Mesothelial cell of epicardium (in vitro differentiated cells): Measurements from ENCODE around the gene TAL2. TPM values are rescaled to one million over a fixed set of nuclear protein-coding genes. Genes with fewer than 3 reads are reported as not detected.

Experiments
- DNase-seq, 2 experiments: peaks; one replicate each; pipeline ENCODE4 v3.0.0; 2021; ENCODE audit warnings: low spot score in 2 of 2; ENCODE audit not compliant: unreplicated experiment in 2 of 2
- H3K27ac Mint-ChIP-seq: 2 replicates; pipeline ENCODE4 v1.8.0; 2021; ENCODE audit warnings: mixed read lengths
- H3K27me3 Mint-ChIP-seq: 2 replicates; pipeline ENCODE4 v1.8.0; 2021; ENCODE audit warnings: low read depth, mixed read lengths
- H3K36me3 Mint-ChIP-seq: 2 replicates; pipeline ENCODE4 v1.8.0; 2021; ENCODE audit warnings: mixed read lengths
- H3K4me1 Mint-ChIP-seq: 2 replicates; pipeline ENCODE4 v1.8.0; 2021; ENCODE audit warnings: mixed read lengths
- H3K4me3 Mint-ChIP-seq: 2 replicates; pipeline ENCODE4 v1.8.0; 2021; ENCODE audit warnings: mild to moderate bottlenecking, moderate library complexity, mixed read lengths
- H3K9me3 Mint-ChIP-seq: 2 replicates; pipeline ENCODE4 v1.8.0; 2021; ENCODE audit warnings: mixed read lengths
- CTCF ChIP-seq: fragments of 200-600 bp; sonication (generic); IDR thresholded peaks from one replicate; pipeline ENCODE4 v1.5.0; 2021; ENCODE audit warnings: antibody characterized with exemption; ENCODE audit not compliant: unreplicated experiment
- total RNA-seq: library from RNA; stranded (reverse); gene quantifications from 3 replicates; pipeline ENCODE4 v1.2.1, GENCODE V29; 2021

The TAL2 gene
- total RNA-seq, 1 donor from 2014 or later = 0.47 TPM

DNA sequence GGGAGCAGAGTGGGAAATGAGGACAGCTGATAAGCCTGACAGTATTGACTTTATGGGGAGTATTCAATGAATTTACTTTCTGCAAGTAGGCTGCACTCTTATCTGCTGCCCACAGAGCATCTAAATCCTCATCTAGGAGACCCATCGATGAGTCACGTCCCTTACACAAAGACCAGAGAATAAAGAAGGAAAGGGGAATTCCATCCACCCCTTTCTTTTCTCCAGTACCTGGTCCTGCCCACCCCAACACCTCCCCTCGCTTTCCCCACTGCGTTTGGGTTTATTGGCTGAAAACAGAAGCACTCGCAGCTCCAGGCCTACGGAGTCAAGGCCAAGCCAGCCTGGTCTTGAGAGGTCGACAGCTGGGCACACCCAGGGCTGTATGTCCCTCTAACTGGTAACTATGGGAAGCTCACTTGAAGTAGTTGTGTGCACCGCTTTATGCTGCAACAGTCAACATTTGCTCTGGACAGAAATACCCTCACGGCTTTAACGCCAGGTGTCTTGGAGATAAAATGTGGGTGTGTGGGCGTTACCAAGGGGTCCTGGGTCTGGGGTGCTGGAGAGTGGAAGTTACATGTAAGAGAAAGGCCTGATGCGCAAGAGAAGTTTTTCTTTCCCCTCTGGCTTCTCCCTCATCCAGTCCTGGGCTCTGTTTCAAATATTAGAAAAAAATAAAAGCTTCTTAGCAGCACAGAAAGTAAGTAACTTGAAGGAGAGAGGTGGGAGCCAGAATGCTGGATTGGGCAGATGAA lies 14.5 kb upstream of the TAL2 start:
- no peak overlapping the region for H3K4me3 Mint-ChIP-seq
- no peak for DNase-seq
- no peak overlapping the region for H3K27ac Mint-ChIP-seq

GRCh38 chr9:105651806-105652205 lies 10.5 kb upstream of the TAL2 start:
- H3K27me3 Mint-ChIP-seq = peaks cover 30% of the 10 kb centered on the region
- no peaks in the 10 kb centered on the region for H3K36me3 Mint-ChIP-seq
- H3K27ac Mint-ChIP-seq = no peak overlapping the region
- peaks cover 5% of the 10 kb centered on the region for H3K4me1 Mint-ChIP-seq
- H3K4me3 Mint-ChIP-seq = no peak overlapping the region
- no peak for TF ChIP-seq CTCF
- DNase-seq = no peak
- H3K9me3 Mint-ChIP-seq = no peaks in the 10 kb centered on the region

More for the DNA sequence above, 14.5 kb upstream of the TAL2 start:
- H3K9me3 Mint-ChIP-seq = peaks cover 2% of the 10 kb centered on the region
- TF ChIP-seq CTCF = no peak
- peaks cover 5% of the 10 kb centered on the region for H3K27me3 Mint-ChIP-seq
- peaks cover 3% of the 10 kb centered on the region for H3K36me3 Mint-ChIP-seq
- no peaks in the 10 kb centered on the region for H3K4me1 Mint-ChIP-seq

- Mint-ChIP-seq H3K4me1 (peaks cover 7% of the 10 kb centered on the region), H3K27me3 (peaks cover 47% of the 10 kb centered on the region), H3K36me3 (no peaks in the 10 kb centered on the region), H3K27ac (no peak overlapping the region), H3K9me3 (no peaks in the 10 kb centered on the region), H3K4me3 (peak overlapping the region; percentile 68)
- no peak for TF ChIP-seq CTCF
- DNase-seq = peak in 1 of 2 experiments; percentile 53
Observed at GRCh38 chr9:105656131-105656921, 5.9 kb upstream of the TAL2 start.

DNA sequence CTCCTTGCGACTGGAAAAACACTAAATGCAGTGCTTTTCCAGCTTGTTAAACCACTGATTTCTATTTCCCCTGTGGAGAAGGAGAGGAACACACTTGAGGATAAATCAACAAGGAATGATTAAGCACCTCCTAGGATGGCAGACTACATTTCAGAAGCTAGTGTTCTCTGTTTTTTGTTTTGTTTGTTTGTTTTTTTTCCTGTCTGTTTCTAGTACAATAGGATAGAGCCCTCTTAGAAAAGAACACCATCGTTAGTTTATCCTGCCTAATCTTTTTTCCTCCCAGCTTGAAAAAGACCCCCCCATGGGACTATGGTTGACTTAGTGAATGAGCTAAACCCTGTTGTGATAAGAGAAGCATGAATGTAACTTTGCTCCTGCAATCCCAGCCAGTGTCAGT lies 3.9 kb upstream of the TAL2 start:
- Mint-ChIP-seq H3K27ac (no peak overlapping the region), H3K4me3 (no peak overlapping the region)

GRCh38 chr9:105661011-105661410 lies 1.2 kb upstream of the TAL2 start:
- Mint-ChIP-seq H3K9me3 (no peaks in the 10 kb centered on the region), H3K27me3 (peaks cover 28% of the 10 kb centered on the region), H3K27ac (no peak overlapping the region), H3K4me3 (no peak overlapping the region), H3K4me1 (peaks cover 7% of the 10 kb centered on the region), H3K36me3 (no peaks in the 10 kb centered on the region)
- DNase-seq = no peak
- no peak for TF ChIP-seq CTCF

More for the DNA sequence above, 3.9 kb upstream of the TAL2 start:
- peaks cover 44% of the 10 kb centered on the region for H3K27me3 Mint-ChIP-seq
- no peaks in the 10 kb centered on the region for H3K9me3 Mint-ChIP-seq
- TF ChIP-seq CTCF = no peak
- peaks cover 7% of the 10 kb centered on the region for H3K4me1 Mint-ChIP-seq
- no peak for DNase-seq
- no peaks in the 10 kb centered on the region for H3K36me3 Mint-ChIP-seq
